Activated naive CD8-positive, alpha-beta T cell treated with anti-CD3 and anti-CD28 coated beads, Interleukin-2, amount 10 ng/mL, durations not matched to agents 7 days and 5 days (primary cell): ENCODE results near the gene NOP56. TPM values are rescaled to one million over a fixed set of nuclear protein-coding genes. Genes with fewer than 3 reads are reported as not detected.

Experiments
- ATAC-seq: fragments of 150-1000 bp; cut with Tn5 transposase; one replicate; pipeline ENCODE4 v1.10.0; 2021; ENCODE audit warnings: low read depth, moderate library complexity
- POLR2A ChIA-PET: fragments of 350-600 bp; sonication (Branson Sonifier 250); formaldehyde crosslinking; loops from one replicate; lab custom pipeline; 2021; ENCODE audit warnings: antibody characterized with exemption; lab: Charles Lee
- DNase-seq: peaks from one replicate; pipeline ENCODE4 v3.0.0; 2021
- H3K27ac Mint-ChIP-seq: one replicate; pipeline ENCODE4 v1.8.0; 2022; ENCODE audit warnings: mild to moderate bottlenecking, mixed read lengths
- H3K27me3 Mint-ChIP-seq: one replicate; pipeline ENCODE4 v1.8.0; 2022; ENCODE audit warnings: mild to moderate bottlenecking, moderate library complexity, mixed read lengths
- H3K36me3 Mint-ChIP-seq: one replicate; pipeline ENCODE4 v1.8.0; 2021; ENCODE audit warnings: mild to moderate bottlenecking, mixed read lengths
- H3K4me1 Mint-ChIP-seq: one replicate; pipeline ENCODE4 v1.8.0; 2021; ENCODE audit warnings: mixed read lengths
- H3K4me3 Mint-ChIP-seq: one replicate; pipeline ENCODE4 v1.8.0; 2022; ENCODE audit warnings: mild to moderate bottlenecking, moderate library complexity, mixed read lengths
- H3K9me3 Mint-ChIP-seq: one replicate; pipeline ENCODE4 v1.8.0; 2021; ENCODE audit warnings: mixed read lengths
- total RNA-seq, 2 experiments: library from RNA; stranded (reverse); gene quantifications; one replicate each; pipeline ENCODE4 v1.2.3, GENCODE V29; 2021

The NOP56 gene
- total RNA-seq, 2 experiments from 2014 or later: 322 to 330 TPM

DNA sequence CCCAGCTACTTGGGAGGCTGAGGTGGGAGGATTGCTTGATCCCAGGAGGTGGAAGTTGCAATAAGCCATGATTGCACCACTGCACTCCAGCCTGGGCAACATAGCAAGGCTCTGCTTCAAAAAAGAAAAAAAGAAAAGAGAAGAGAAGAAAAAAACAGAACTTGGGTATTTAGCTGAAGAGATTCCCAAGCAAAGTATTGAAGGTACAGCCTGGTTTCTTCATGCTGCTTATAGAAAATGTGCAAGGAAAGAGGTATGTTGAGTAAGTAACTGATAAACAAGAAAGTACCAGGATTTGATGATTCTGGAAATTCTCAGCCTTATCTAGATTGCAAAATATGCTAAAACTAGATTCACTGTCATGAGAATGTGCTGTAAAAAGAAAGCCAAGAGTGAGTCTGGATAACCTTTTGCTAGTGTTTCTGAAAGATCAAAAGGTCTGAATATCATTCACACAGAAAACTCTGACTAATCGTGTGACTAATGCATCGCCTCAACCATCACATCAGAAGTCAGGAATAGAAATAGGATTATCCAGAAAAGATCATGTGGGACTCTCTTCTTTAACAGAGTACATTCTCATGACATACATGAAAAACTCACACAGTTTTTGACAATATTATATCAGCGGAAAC is 32.4 kb upstream of the NOP56 start:
- Mint-ChIP-seq H3K9me3 (no peaks in the 10 kb centered on the region), H3K27me3 (peaks cover 27% of the 10 kb centered on the region), H3K27ac (no peak overlapping the region), H3K4me3 (no peak overlapping the region), H3K4me1 (no peaks in the 10 kb centered on the region), H3K36me3 (no peaks in the 10 kb centered on the region)
- ATAC-seq (no peak), DNase-seq (no peak)
- POLR2A ChIA-PET: no interaction called here

GRCh38 chr20:2624190-2624589 is 28.2 kb upstream of the NOP56 start:
- DNase-seq: no peak
- ATAC-seq: no peak
- H3K27me3 Mint-ChIP-seq: peaks cover 31% of the 10 kb centered on the region
- H3K27ac Mint-ChIP-seq: no peak overlapping the region
- POLR2A ChIA-PET: no interaction called here
- no peaks in the 10 kb centered on the region for H3K36me3 Mint-ChIP-seq
- H3K4me1 Mint-ChIP-seq: no peaks in the 10 kb centered on the region
- no peak overlapping the region for H3K4me3 Mint-ChIP-seq
- H3K9me3 Mint-ChIP-seq: peaks cover 4% of the 10 kb centered on the region

GRCh38 chr20:2625062-2625461 is 27.4 kb upstream of the NOP56 start:
- H3K36me3 Mint-ChIP-seq: no peaks in the 10 kb centered on the region
- POLR2A ChIA-PET: no interaction called here
- H3K27ac Mint-ChIP-seq: no peak overlapping the region
- ATAC-seq (no peak), DNase-seq (no peak)
- peaks cover 4% of the 10 kb centered on the region for H3K9me3 Mint-ChIP-seq
- H3K4me1 Mint-ChIP-seq: no peaks in the 10 kb centered on the region
- H3K27me3 Mint-ChIP-seq: peaks cover 27% of the 10 kb centered on the region
- H3K4me3 Mint-ChIP-seq: no peak overlapping the region

- Mint-ChIP-seq H3K9me3 (peaks cover 4% of the 10 kb centered on the region), H3K27ac (no peak overlapping the region), H3K4me1 (no peaks in the 10 kb centered on the region), H3K27me3 (peaks cover 33% of the 10 kb centered on the region), H3K4me3 (no peak overlapping the region), H3K36me3 (no peaks in the 10 kb centered on the region)
- ATAC-seq: no peak
- POLR2A ChIA-PET: no interaction called here
- no peak for DNase-seq
These were observed 25.4 kb upstream of the NOP56 start for GRCh38 chr20:2626853-2627541.

- H3K9me3 Mint-ChIP-seq: peaks cover 4% of the 10 kb centered on the region
- H3K4me1 Mint-ChIP-seq: no peaks in the 10 kb centered on the region
- no peak overlapping the region for H3K4me3 Mint-ChIP-seq
- no peak overlapping the region for H3K27ac Mint-ChIP-seq
- no peaks in the 10 kb centered on the region for H3K36me3 Mint-ChIP-seq
- ATAC-seq (no peak), DNase-seq (no peak)
- POLR2A ChIA-PET: interaction anchor here (1.2 kb wide), 1 partner anchor 21 kb away, joined by 4 read pairs; the partner anchor contains the start of gene NOP56
- peaks cover 44% of the 10 kb centered on the region for H3K27me3 Mint-ChIP-seq
These were observed 21.2 kb upstream of the NOP56 start for GRCh38 chr20:2631228-2631627.

DNA sequence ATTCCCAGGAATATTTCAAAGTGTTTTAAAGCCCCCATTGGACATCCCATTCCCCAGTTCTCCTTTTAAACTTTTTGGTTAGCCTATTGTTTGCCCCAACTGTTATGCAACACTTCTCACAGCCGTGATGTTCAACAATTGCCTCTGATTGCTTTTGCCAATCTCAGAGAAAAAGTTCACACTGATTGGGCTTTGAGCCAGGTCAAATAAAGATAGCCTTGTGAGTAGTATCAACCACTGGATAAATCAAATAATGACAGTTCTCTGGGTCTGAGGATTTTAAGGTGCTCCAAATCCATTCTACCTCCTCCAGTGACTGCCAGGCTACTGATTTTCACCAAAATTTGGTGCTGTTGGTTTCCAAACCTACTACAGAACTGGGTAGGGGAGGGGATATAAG is 19.1 kb upstream of the NOP56 start:
- DNase-seq: no peak
- POLR2A ChIA-PET: interaction anchor here (0.7 kb wide), 1 partner anchor 19 kb away, joined by 3 read pairs; the partner anchor contains the start of gene NOP56
- Mint-ChIP-seq H3K4me3 (no peak overlapping the region), H3K27ac (no peak overlapping the region), H3K4me1 (peaks cover 4% of the 10 kb centered on the region), H3K36me3 (no peaks in the 10 kb centered on the region), H3K9me3 (no peaks in the 10 kb centered on the region), H3K27me3 (peaks cover 43% of the 10 kb centered on the region)
- no peak for ATAC-seq

GRCh38 chr20:2637246-2637645 is 15.2 kb upstream of the NOP56 start:
- POLR2A ChIA-PET: no interaction called here
- ATAC-seq (no peak), DNase-seq (no peak)
- Mint-ChIP-seq H3K27me3 (peaks cover 22% of the 10 kb centered on the region), H3K4me1 (peaks cover 4% of the 10 kb centered on the region), H3K9me3 (no peaks in the 10 kb centered on the region), H3K4me3 (no peak overlapping the region), H3K36me3 (no peaks in the 10 kb centered on the region), H3K27ac (no peak overlapping the region)

GRCh38 chr20:2640260-2640659 is 12.2 kb upstream of the NOP56 start:
- peaks cover 4% of the 10 kb centered on the region for H3K4me1 Mint-ChIP-seq
- peaks cover 2% of the 10 kb centered on the region for H3K27me3 Mint-ChIP-seq
- no peak for DNase-seq
- H3K4me3 Mint-ChIP-seq: no peak overlapping the region
- H3K27ac Mint-ChIP-seq: no peak overlapping the region
- no peak for ATAC-seq
- POLR2A ChIA-PET: no interaction called here
- no peaks in the 10 kb centered on the region for H3K9me3 Mint-ChIP-seq
- no peaks in the 10 kb centered on the region for H3K36me3 Mint-ChIP-seq

DNA sequence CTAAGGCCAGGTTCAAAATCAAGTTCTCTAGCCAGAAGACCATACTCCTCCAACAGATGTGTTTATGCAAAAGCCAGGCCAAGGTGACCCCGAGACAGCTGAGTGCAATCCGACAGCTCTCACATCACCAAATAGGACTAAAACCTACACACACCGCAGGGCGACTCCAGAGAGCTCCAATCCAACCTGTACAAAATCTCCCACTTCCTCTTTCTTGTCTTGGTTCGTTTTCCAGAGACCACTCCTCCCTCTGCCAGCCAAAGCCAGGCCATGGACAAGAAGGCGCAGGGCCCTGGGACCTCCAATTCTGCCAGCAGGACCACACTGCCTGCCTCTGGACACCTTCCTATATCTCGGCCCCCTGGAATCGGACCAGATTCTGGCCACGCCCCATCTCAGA is 11.5 kb upstream of the NOP56 start:
- no peaks in the 10 kb centered on the region for H3K36me3 Mint-ChIP-seq
- H3K4me1 Mint-ChIP-seq: peaks cover 4% of the 10 kb centered on the region
- no peak overlapping the region for H3K4me3 Mint-ChIP-seq
- no peak overlapping the region for H3K27ac Mint-ChIP-seq
- H3K27me3 Mint-ChIP-seq: peaks cover 2% of the 10 kb centered on the region
- ATAC-seq (no peak), DNase-seq (no peak)
- no peaks in the 10 kb centered on the region for H3K9me3 Mint-ChIP-seq
- POLR2A ChIA-PET: no interaction called here

- H3K9me3 Mint-ChIP-seq: no peaks in the 10 kb centered on the region
- H3K27me3 Mint-ChIP-seq: no peaks in the 10 kb centered on the region
- no peaks in the 10 kb centered on the region for H3K4me1 Mint-ChIP-seq
- POLR2A ChIA-PET: no interaction called here
- H3K27ac Mint-ChIP-seq: no peak overlapping the region
- no peak for ATAC-seq
- no peak overlapping the region for H3K4me3 Mint-ChIP-seq
- no peaks in the 10 kb centered on the region for H3K36me3 Mint-ChIP-seq
- no peak for DNase-seq
These were observed 8.7 kb upstream of the NOP56 start for GRCh38 chr20:2643708-2644107.

GRCh38 chr20:2652724-2653555 is 508 bp downstream of the NOP56 start:
- Mint-ChIP-seq H3K4me3 (peak overlapping the region; percentile 89), H3K27ac (peak overlapping the region; percentile 87), H3K27me3 (no peaks in the 10 kb centered on the region), H3K36me3 (peaks cover 39% of the 10 kb centered on the region), H3K4me1 (peaks cover 35% of the 10 kb centered on the region), H3K9me3 (no peaks in the 10 kb centered on the region)
- POLR2A ChIA-PET: interaction anchor here (0.9 to 6.3 kb wide), 14 partner anchors 12 to 1803 kb away, joined by 3 to 86 read pairs (median 6); partner anchors contain the start of genes IDH3B, PCED1A, PTPRA and SNRPB
- ATAC-seq (peak; percentile 53), DNase-seq (no peak)

DNA sequence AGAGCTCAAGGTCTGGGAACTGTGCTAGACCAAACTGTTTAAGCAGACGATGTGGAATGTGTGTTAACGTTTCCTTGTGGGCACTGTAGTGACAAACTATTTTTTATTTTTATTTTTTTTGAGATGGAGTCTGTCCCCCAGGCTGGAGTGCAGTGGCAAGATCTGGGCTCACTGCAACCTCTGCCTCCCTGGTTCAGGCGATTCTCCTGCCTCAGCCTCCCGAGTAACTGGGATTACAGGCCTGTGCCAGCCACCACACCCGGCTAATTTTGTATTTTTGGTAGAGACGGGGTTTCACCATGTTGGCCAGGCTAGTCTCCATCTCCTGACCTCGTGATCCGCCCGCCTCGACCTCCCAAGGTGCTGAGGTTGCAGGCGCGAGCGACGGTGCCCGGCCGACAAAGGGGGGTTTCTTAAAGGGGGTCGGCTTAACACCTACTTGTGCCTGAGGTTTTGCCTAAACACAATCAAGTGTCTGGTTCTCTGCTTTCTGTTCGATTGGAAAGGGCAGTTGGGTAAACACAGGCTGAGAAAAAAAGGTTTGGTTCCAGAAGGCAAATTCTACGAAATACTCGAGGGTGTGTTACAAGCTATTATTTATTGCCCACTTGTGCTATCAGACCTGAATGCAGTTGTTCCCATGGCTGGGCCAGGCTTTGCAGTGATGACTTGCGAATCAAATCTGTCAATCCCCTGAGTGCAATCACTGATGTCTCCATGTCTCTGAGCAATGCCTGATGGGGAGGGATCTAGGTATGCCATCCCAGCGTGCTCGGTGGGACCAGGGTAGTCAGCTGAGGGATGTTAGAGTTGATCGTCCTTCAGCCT is 1.3 kb downstream of the NOP56 start:
- ATAC-seq (no peak), DNase-seq (no peak)
- Mint-ChIP-seq H3K4me3 (peak overlapping the region; percentile 89), H3K27me3 (no peaks in the 10 kb centered on the region), H3K27ac (peak overlapping the region; percentile 87), H3K9me3 (no peaks in the 10 kb centered on the region), H3K36me3 (peaks cover 45% of the 10 kb centered on the region), H3K4me1 (peaks cover 38% of the 10 kb centered on the region)
- POLR2A ChIA-PET: interaction anchor here (1.0 to 6.3 kb wide), 7 partner anchors 11 to 219 kb away, joined by 3 to 86 read pairs (median 10); partner anchors contain the start of genes IDH3B, PCED1A, PTPRA and SNRPB
